ENCODE data around the gene SNTN.
"Not testable (repeated sequence)": the region's sequence is repeated elsewhere in the genome, so short reads cannot be mapped to it uniquely, and the experiment has no call there.

The SNTN gene

DNA sequence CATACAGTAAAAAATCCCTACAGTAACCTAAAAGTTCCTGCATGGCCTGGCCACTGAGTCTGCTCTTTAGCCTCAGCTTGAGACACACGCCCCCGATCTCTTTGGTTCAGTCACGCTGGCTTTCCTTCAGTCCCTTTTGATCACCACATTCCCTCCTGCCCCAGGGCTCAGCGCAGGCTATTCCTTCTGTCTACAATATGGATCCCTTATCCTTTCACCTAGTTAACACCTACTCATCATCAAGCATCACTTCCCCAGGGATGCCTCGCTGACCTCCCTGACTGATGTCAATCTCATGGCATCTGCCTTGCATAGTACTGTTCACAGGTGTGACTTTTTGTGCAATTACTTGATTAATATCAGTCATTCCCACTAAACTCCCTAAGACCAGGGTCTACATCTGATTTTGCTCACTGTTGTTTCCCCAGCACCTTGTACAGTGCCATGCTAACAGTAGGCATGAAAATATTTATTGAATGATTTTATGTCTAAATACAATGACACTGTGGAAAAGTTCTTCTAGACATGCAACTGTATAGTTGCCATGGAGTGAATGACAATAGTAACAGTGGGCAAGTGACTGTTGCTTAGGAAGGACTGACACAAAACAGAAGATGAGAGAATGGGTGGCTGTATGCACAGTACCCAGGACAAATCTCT, at the start of gene SNTN:
Gene SNTN, plus strand, starts transcription at position 610 of the 660 bp plus-strand sequence. Its CDS starts 13 bp downstream, at position 623.
- no peak for DNase-seq

GRCh38 chr3:63607716-63608115, 44.8 kb upstream of the SNTN start:
- DNase-seq: no peak

DNA sequence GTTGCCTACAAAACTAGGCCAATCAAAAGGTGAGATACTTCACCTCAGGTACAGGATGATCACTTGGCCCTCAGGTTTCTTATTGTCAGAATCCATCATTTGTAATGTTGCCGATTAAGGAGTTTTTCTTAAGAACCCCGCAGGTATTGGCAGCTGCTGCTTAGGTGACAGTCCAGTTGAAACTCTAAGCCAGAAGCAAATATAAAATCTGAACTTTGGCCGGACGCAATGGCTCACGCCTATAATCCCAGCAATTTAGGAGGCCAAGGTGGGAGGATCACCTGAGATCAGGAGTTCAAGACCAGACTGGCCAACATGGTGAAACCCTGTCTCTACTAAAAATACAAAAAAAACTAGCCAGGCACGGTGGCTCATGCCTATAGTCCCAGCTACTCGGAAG, 43.1 kb upstream of the SNTN start:
- no peak for DNase-seq

GRCh38 chr3:63609834-63610233, 42.6 kb upstream of the SNTN start:
- DNase-seq: no peak

DNA sequence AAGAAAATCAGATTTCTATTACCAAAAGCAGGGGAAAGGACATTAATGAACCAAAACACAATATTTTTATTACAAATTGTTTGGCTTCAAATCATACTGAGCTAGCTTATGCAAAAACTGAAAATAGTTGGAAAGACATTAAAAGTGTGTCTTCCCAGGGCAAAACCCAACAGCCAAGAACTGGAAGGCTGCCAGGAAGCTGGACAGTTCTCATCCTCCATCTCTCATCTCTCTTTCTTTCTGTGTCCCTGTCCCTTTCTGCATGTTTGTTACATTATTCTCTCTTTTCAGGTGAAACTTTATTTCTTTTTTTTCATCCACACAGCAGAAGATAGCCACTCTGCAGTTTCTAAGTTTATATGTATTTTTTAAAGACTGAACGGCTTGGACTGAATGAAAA, 41.1 kb upstream of the SNTN start:
- DNase-seq: no peak

DNA sequence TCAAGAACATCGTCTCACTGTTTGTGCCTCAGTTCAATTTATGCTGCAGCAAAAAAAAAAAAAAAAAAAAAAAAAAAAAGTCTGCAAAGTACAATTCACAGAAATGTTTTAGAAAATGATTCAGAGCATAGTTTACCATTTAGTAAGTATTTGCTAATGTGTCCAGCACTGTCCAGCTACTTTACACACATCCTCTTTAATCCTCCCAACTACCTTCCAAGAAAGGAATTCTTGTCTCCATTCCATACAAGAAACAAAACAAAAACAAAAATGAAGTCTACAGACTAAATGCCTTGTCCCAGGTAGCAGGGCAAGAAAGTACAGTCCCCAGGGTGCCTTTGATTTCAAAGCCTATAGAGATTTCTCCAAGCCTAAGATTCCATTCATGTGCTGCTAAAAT, 38.9 kb upstream of the SNTN start:
- DNase-seq: no peak

GRCh38 chr3:63617391-63617790, 35.1 kb upstream of the SNTN start:
- no peak for DNase-seq

- DNase-seq: no peak
Measured at GRCh38 chr3:63624941-63625560, 27.4 kb upstream of the SNTN start.

GRCh38 chr3:63631670-63632069, 20.8 kb upstream of the SNTN start:
- no peak for DNase-seq

DNA sequence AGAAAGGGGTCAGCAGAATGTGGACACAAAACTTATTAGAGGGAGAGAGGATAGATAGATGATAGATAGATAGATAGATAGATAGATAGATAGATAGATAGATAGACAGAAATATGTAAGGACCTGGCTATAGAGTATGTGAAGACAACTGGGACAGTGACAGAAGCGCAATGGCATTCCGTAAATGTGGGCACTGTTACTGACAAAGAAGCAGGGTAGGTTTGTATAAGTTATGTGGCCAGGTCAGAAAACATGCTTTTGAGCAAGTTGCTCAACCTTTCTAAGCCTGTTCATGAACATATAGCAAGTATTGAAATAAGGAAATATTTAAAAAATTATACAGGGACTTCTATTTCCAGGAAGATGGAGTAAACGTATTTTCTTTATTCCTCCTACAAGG, 17.3 kb upstream of the SNTN start:
- DNase-seq: no peak

DNA sequence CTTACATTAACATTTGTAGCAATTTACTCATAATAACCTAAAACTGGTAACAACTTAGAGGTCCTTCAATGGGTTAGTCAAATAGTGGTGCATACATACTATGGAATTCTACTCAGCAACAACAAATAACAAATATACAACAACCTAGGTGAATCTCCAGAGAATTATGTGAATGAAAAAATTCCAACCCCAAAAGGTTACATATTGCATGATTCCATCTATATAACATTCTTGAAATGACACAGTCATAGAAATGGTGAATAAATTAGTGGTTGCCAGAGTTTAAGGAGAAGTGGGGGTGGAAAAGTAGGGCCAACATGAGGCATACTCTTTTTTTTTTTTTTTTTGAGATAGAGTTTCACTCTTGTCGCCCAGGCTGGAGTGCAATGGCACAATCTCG, 12.7 kb upstream of the SNTN start:
- DNase-seq: no peak

DNA sequence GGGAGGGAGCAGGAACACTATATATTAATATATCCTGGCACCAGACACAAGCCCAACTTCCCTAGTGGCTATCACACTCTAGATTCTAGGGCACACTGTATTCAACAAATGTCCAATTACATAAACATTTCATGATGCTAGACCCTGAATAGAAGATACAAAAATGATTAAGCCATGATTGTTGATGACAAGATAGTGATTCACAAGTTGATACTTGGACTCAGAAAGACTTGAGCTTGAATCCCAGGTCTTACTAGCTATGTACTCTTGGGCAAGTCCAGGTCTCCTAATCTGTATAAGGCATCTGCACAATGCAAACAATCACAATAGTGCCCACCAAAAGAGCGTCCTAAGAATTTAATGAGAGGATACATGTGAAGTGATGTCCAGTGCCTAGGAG, 10.0 kb upstream of the SNTN start:
- DNase-seq: no peak

DNA sequence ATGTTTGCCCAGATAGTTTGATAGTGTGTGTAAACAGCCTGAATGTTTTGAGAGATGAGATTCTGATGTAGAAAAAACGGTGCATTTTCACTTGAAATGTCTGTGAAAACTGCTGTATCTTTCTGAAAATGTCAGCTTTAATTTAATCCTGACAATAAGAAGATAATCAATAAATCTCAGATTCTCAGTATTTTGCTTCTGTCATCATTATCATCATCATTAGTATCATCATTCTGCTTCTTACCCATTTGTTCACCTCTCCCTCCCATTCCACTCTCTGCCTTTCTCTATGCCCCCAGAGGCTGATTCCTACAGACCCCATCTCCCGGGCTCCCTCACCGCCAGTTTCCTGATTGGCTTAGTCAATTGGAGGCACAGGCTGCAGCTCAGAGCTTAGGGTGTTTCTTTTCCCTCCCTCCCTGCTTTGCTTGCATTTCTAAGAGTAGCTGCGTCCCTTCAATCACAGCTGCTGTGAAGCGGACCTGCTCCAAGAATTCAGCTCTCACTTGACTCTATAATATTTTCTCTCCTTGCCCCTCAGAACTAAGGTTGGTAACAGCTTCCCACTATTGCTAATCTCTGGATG, 8.2 kb upstream of the SNTN start:
- no peak for DNase-seq

- not testable (repeated sequence) for DNase-seq
Measured at GRCh38 chr3:63644928-63645781, 7.3 kb upstream of the SNTN start.

DNA sequence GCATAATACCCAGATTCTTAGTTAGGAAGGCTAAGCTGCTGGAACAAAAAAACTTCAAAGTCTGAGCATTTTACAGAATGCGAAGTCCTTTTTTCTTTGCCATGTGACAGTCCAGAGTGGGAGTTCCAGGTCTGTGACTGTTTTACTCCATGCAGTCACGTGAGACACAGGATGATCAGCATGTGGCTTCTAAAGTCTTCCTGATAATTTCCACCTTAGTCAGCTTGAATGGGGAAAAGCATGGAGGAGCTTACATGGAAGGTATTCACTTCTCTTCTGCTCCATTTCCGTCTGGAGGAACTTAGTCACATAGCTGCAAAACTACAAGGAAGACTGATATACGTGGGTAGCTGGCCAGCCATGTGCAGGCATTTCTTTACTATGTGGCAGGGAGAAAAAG, 1.7 kb downstream of the SNTN start:
- no peak for DNase-seq

GRCh38 chr3:63654931-63655330, 2.5 kb downstream of the SNTN start:
- no peak for DNase-seq

DNA sequence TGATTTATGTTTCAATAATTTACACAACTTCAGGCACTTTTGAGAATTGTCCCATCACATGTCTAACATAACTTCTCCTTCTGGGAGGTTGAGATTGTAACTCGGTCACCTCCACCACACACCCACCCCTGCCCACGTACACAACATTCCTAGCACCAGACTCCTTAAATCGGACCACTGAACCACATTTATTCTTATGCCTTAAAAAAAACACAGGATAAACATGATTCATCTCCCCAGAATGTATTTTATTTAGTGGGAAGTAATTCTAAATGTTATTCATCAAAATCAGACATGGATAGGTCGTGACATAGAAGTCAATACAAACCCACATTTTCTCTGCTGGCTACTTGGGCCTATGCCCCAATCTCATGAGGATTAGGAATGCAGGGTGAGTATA, 3.0 kb downstream of the SNTN start:
- no peak for DNase-seq

GRCh38 chr3:63656786-63657185, 4.3 kb downstream of the SNTN start:
- DNase-seq: no peak

DNA sequence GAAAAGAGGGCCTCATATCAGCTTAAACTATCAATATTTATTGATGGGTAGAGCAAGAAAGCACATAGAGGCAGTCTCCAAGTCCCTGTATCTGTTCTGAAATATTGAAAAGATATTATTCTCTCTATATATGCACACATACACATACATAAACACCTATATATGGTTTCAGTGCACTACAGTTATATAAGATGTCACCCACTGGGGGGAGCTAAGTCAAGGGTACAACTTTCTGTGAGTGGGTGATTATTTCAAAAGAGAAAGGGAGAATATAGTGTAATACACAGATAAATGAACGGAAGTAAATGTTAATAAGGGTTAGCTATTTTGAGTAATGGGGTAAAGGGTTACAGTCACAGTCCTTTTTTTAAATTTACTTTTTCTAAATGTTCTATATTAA, 8.8 kb downstream of the SNTN start:
- no peak for DNase-seq

DNA sequence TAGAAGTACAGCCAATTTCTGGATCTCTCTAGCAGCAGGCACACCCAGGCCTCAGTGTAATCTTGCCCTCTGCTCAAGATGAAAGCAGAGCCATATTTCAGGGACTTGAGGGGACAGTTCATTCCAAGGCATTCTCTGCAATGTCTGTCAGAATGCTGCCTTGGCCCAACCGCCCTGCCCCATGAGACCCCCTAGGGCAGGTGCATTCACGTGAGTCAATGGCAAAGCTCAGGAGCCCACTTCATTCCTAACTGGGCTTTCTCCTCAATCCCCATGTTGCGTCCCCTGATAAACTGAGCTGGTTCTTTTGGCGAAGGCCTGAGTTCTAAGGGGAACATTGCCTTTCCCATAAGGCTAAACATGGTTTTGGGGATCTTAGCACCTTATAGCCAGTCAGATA, 9.5 kb downstream of the SNTN start:
- DNase-seq: no peak

GRCh38 chr3:63662500-63662899, 10.0 kb downstream of the SNTN start:
- no peak for DNase-seq

DNA sequence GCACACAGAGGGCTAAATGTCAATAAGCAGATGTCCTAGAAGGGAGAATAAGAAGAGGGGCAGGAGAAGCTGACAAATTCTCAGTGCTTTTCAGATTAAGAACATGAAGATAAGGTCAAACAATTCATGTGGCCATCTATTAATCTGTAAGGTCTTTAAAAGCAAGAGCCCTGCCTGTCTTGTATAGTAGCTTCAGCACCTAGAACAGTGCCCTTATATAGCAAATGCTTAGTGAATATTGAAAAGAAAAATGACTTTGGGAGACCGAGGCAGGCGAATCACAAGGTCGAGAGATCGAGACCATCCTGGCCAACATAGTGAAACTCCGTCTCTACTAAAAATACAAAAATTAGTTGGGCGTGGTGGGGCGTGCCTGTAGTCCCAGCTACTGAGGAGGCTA, 18.1 kb downstream of the SNTN start:
- no peak for DNase-seq

DNA sequence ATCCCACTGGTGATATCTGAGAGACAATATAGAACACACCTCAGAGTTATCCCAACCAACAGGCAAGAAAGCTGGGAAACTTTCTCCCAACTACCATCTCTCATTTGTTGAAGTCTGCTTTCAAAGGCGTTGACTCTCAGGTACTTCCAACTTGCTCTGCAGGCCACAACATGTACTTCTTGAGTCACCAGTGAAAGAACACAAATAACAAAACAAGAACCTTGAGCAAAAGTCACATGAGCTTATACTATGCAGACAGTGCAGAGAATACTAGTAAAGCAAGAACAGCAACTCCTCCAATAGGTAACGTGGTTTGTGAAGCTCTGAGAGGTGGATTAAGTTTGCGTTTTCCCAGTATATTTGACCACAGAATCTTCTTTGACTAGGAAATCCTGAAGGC, 20.6 kb downstream of the SNTN start:
- no peak for DNase-seq

DNA sequence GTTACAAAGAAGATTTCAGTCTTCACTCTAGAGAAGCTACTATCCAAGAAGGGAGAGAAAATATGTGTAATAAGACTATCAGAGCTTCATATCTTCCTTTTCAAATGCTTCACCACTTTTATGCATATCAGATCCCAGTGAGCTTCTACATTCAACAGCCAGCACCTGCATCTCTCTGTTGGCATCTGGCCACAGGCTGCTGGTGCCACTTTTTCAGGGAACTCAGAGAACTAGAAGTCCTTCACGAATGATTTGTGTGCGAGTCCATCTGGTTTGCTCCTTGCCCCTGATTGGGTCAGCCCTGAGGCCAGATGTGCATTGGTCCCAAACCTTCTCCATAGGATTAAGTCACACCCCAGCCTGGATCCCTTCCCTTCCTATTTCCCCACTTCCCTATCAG, 22.1 kb downstream of the SNTN start:
- no peak for DNase-seq

Measured in activated naive CD4-positive, alpha-beta T cell treated with anti-CD3 and anti-CD28 coated beads, Interleukin-2, amount 50 U/mL, for 16 hours (primary cell).